ENCODE results near the gene MCU. TPM values are rescaled to one million over a fixed set of nuclear protein-coding genes. Genes with fewer than 3 reads are reported as not detected.

MCU gene
- total and polyA plus RNA-seq, 2 of the 4 experiments (the other 2 are of a cell fraction): 36.2 to 36.7 TPM

- dilution Hi-C loops (cut with HindIII; ENCODE audit: low sequenced_read_pairs, unreplicated experiment) (no loop called here), intact Hi-C loops (cut with micrococcal nuclease) (no loop called here), in situ Hi-C loops (cut with MboI; ENCODE audit: low sequenced_read_pairs) (no loop called here)
- no peak overlapping the region for H3K27ac ChIP-seq (ENCODE audit: insufficient read depth, low read length)
- H3K79me1 ChIP-seq (ENCODE audit: low read depth in 1 of 2, low read length in 2 of 2): peaks cover 26 to 63% of the 10 kb centered on the region in 2 experiments
- no peak overlapping the region for H3K14ac ChIP-seq (replicated peaks; ENCODE audit: low read depth, low read length)
- H3K18ac ChIP-seq (ENCODE audit: low read depth, low read length): no peak overlapping the region
- no peak overlapping the region for H4K8ac ChIP-seq (ENCODE audit: low read depth in 2 of 2, low read length in 2 of 2)
- H3K4me3 ChIP-seq (ENCODE audit: insufficient read depth, low read depth, low read length): no peak overlapping the region
- peaks cover 9% of the 10 kb centered on the region; the same call in 1 of the 2 replicates for H4K20me1 ChIP-seq (ENCODE audit: insufficient read depth, low read length)
- H2BK15ac ChIP-seq (ENCODE audit: low read depth, low read length): no peak overlapping the region
- peaks cover 3% of the 10 kb centered on the region; the same call in 1 of the 2 replicates for H3K9me1 ChIP-seq (ENCODE audit: insufficient read depth, low read length)
- no peaks in the 10 kb centered on the region for H3K9me3 ChIP-seq (ENCODE audit: control insufficient read depth, insufficient read depth, low read length)
- no peak for DNase-seq
- peak overlapping the region; percentile 12; the same call in 1 of the 2 replicates for H3K4me2 ChIP-seq (ENCODE audit: low read depth, low read length)
- no peak overlapping the region for H2BK5ac ChIP-seq (ENCODE audit: low read depth, low read length, poor library complexity, severe bottlenecking)
- no peak overlapping the region for H2AK5ac ChIP-seq (ENCODE audit: low read depth, low read length)
- no peaks in the 10 kb centered on the region for H3K27me3 ChIP-seq (ENCODE audit: control insufficient read depth, insufficient read depth, low read length)
- H2AFZ ChIP-seq (replicated peaks; ENCODE audit: low read length, poor library complexity): no peak overlapping the region
- H4K5ac ChIP-seq (ENCODE audit: low read depth, low read length): no peak overlapping the region
- BruUV-seq (replicated peaks): no TSS peak
- CTCF ChIA-PET: interaction anchor here (0.6 kb wide), 1 partner anchor 157 kb away, joined by 4 read pairs; no protein-coding TSS in a partner anchor
- no peak overlapping the region for H4K91ac ChIP-seq (ENCODE audit: insufficient read depth, low read depth, low read length)
- no peak overlapping the region for H3K4ac ChIP-seq (ENCODE audit: low read depth, low read length)
- no peak overlapping the region for H3K23ac ChIP-seq (ENCODE audit: low read depth, low read length)
- POLR2A ChIA-PET (ENCODE audit: unreplicated experiment): interaction anchor here (0.7 kb wide), 1 partner anchor 29 kb away, joined by 3 read pairs; no protein-coding TSS in a partner anchor
- peak; percentile 21 for ATAC-seq (ENCODE audit: low read depth)
- no peak overlapping the region for H2BK20ac ChIP-seq (ENCODE audit: low read depth, low read length)
- H3K56ac ChIP-seq (ENCODE audit: extremely low read depth, insufficient read depth, low read length): no peak overlapping the region
- H2AK9ac ChIP-seq (replicated peaks; ENCODE audit: low read depth, low read length, poor library complexity): no peak overlapping the region
- 13% methylated on average over 1 of the region's 1 CpG; no CpG with 5 or more reads in 1 of the 2 experiments for WGBS, 2 experiments (ENCODE audit: extremely low coverage in 2 of 2, insufficient read length in 1 of 2)
- H3K4me1 ChIP-seq (ENCODE audit: control insufficient read depth, insufficient read depth, low read length): peaks cover 11% of the 10 kb centered on the region
- no peak overlapping the region for H2BK120ac ChIP-seq (ENCODE audit: low read depth, low read length)
- no peaks in the 10 kb centered on the region for H3K36me3 ChIP-seq (ENCODE audit: control insufficient read depth, insufficient read depth, low read length)
- no peak overlapping the region for H3K9ac ChIP-seq (ENCODE audit: low read depth, low read length)
- TF ChIP-seq NFE2L2 (IDR thresholded peaks at IDR 0.05; ENCODE audit: low read depth, low read length) (no peak), CEBPB (IDR thresholded peaks at IDR 0.05; ENCODE audit: low read depth, low read length) (no peak), MAFK (IDR thresholded peaks at IDR 0.05; ENCODE audit: low read depth, low read length) (no peak), RCOR1 (IDR thresholded peaks at IDR 0.05; ENCODE audit: insufficient replicate concordance, low read length) (no peak), SMC3 (IDR thresholded peaks at IDR 0.05; ENCODE audit: low read depth, low read length) (no peak), ELK1 (IDR thresholded peaks at IDR 0.05; ENCODE audit: borderline replicate concordance, low read depth, low read length) (no peak), RFX5 (IDR thresholded peaks at IDR 0.05; ENCODE audit: low read depth, low read length) (no peak), CTCF (conservative IDR thresholded peaks at IDR 0.05; ENCODE audit: low read depth, low read length) (no peak), USF2 (IDR thresholded peaks at IDR 0.05; ENCODE audit: low read depth, low read length) (no peak), MXI1 (IDR thresholded peaks at IDR 0.05; ENCODE audit: borderline replicate concordance, low read depth, low read length) (no peak), POLR2A (IDR thresholded peaks at IDR 0.05; ENCODE audit: low read depth, low read length) (no peak), RAD21 (IDR thresholded peaks at IDR 0.05; ENCODE audit: low read length) (no peak), BHLHE40 (IDR thresholded peaks at IDR 0.05; ENCODE audit: low read depth, low read length) (no peak), CHD1 (IDR thresholded peaks at IDR 0.05; ENCODE audit: low read depth, low read length) (no peak), MAZ (IDR thresholded peaks at IDR 0.05; ENCODE audit: borderline replicate concordance, low read depth, low read length) (no peak), FOS (IDR thresholded peaks at IDR 0.05; ENCODE audit: low read depth, low read length) (no peak)
Measured at GRCh38 chr10:72783410-72783833, 91.5 kb downstream of the MCU start.

Measured in IMR-90 (cell line).